Hepatocyte (in vitro differentiated cells): ENCODE measurements around the gene SLC7A5. TPM values are rescaled to one million over a fixed set of nuclear protein-coding genes. Genes with fewer than 3 reads are reported as not detected.
"Not testable (repeated sequence)": the region's sequence is repeated elsewhere in the genome, so short reads cannot be mapped to it uniquely, and the experiment has no call there.

ENCODE experiments used
- DNase-seq: peaks from one replicate; pipeline ENCODE4 v3.0.0-alpha.2; 2016; ENCODE audit warnings: low spot score
- H2AFZ ChIP-seq: fragments of 200-600 bp; sonication (generic); 2 replicates; pipeline ENCODE4 v1.6.0; 2016; ENCODE audit warnings: antibody characterized with exemption, mild to moderate bottlenecking
- H3K27ac ChIP-seq: fragments of 200-600 bp; sonication (generic); 2 replicates; pipeline ENCODE4 v1.5.1; 2016; ENCODE audit warnings: mild to moderate bottlenecking
- H3K27me3 ChIP-seq: fragments of 200-600 bp; sonication (generic); 2 replicates; pipeline ENCODE4 v1.6.1; 2016
- H3K36me3 ChIP-seq: fragments of 200-600 bp; sonication (generic); replicated peaks from 2 replicates; pipeline ENCODE4 v1.5.1; 2016; ENCODE audit warnings: low read depth; ENCODE audit not compliant: insufficient read depth
- H3K4me1 ChIP-seq: fragments of 200-600 bp; sonication (generic); 2 replicates; pipeline ENCODE4 v1.5.1; 2016; ENCODE audit warnings: mild to moderate bottlenecking, moderate library complexity; ENCODE audit not compliant: insufficient read depth
- H3K4me2 ChIP-seq: fragments of 200-600 bp; sonication (generic); 2 replicates; pipeline ENCODE4 v1.6.0; 2016
- H3K4me3 ChIP-seq: fragments of 200-600 bp; sonication (generic); 2 replicates; pipeline ENCODE4 v1.5.1; 2016; ENCODE audit warnings: mild to moderate bottlenecking
- H3K79me2 ChIP-seq: fragments of 200-600 bp; sonication (generic); 2 replicates; pipeline ENCODE4 v1.6.0; 2017; ENCODE audit warnings: mild to moderate bottlenecking
- H3K9me2 ChIP-seq: fragments of 200-600 bp; sonication (generic); replicated peaks from 2 replicates; pipeline ENCODE4 v1.6.0; 2017; ENCODE audit warnings: mild to moderate bottlenecking; ENCODE audit not compliant: insufficient read depth
- H3K9me3 ChIP-seq: fragments of 200-600 bp; sonication (generic); 2 replicates; pipeline ENCODE4 v1.5.1; 2016; ENCODE audit warnings: low read depth, mild to moderate bottlenecking
- H4K20me1 ChIP-seq: fragments of 200-600 bp; sonication (generic); 2 replicates; pipeline ENCODE4 v1.6.0; 2016; ENCODE audit warnings: mild to moderate bottlenecking; ENCODE audit not compliant: insufficient read depth, poor library complexity, severe bottlenecking
- CTCF ChIP-seq: fragments of 200-600 bp; sonication (generic); IDR thresholded peaks from 2 replicates; pipeline ENCODE4 v1.5.1; 2016; ENCODE audit warnings: antibody characterized with exemption, mild to moderate bottlenecking; ENCODE audit not compliant: poor library complexity
- EZH2 ChIP-seq: fragments of 200-600 bp; sonication (generic); IDR thresholded peaks from 2 replicates; pipeline ENCODE4 v1.6.1; 2016; ENCODE audit warnings: antibody characterized with exemption, mild to moderate bottlenecking, borderline replicate concordance
- EZH2phosphoT487 ChIP-seq: fragments of 200-600 bp; sonication (generic); IDR thresholded peaks from one replicate; pipeline ENCODE4 v1.6.1; 2018; ENCODE audit warnings: antibody characterized with exemption, mild to moderate bottlenecking, low read depth, moderate library complexity; ENCODE audit not compliant: unreplicated experiment, severe bottlenecking
- WGBS: methylation state at CpG from one replicate; pipeline ENCODE4 v1.1.6; 2016; ENCODE audit warnings: low lambda C conversion rate; ENCODE audit errors: missing lambda C conversion rate; 5-methylcytosine and 5-hydroxymethylcytosine counted together
- polyA plus RNA-seq: library from polyadenylated mRNA; unstranded; fragments of >200 nt; fragmentation: Nextera tagmentation; extraction: Ambion mirVana; gene quantifications from 2 replicates; pipeline ENCODE4 v1.2.1, GENCODE V29; 2016
- total RNA-seq: library from RNA; depleted of rRNA; stranded (reverse); fragments of >200 nt; gene quantifications from 2 replicates; pipeline ENCODE4 v1.2.3, GENCODE V29; 2014

Gene SLC7A5
- total and polyA plus RNA-seq, 2 experiments from 2014 or later = 29.3 to 52.5 TPM

- H4K20me1 ChIP-seq, DNase-seq, H3K4me1 ChIP-seq, H3K36me3 ChIP-seq, H3K4me2 ChIP-seq, H3K79me2 ChIP-seq, H3K27ac ChIP-seq, H3K9me3 ChIP-seq, H3K9me2 ChIP-seq, H2AFZ ChIP-seq, H3K4me3 ChIP-seq, H3K27me3 ChIP-seq: not testable (repeated sequence)
- 96% methylated on average over 7 of the region's 7 CpGs for WGBS
Measured at GRCh38 chr16:87905521-87905920, 36.2 kb upstream of the SLC7A5 start.

DNA sequence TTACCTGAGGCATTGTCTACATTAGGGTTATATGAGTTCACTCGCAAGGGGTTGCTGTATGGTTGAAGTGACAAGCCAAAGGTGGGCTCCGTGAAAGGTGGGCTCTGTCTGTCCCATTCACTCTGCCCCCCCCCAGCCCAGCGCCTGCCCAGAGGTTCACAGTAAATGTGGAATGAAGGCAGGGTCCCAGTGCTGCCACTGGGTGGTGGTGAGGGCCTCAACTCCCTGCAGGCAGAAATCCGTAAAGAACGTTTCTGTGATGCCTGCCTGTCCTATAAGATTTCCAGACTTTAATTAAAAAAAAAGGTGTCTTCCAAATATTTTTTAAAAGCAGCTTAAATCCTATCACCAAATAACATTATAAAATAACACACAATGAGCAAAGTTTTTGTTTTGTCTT lies 35.7 kb upstream of the SLC7A5 start:
- not testable (repeated sequence) for H3K79me2 ChIP-seq, H4K20me1 ChIP-seq, H3K4me3 ChIP-seq, H3K36me3 ChIP-seq, H3K4me1 ChIP-seq, H3K27ac ChIP-seq, H3K9me2 ChIP-seq, H2AFZ ChIP-seq, DNase-seq, H3K27me3 ChIP-seq, H3K9me3 ChIP-seq, H3K4me2 ChIP-seq
- WGBS = 67% methylated on average over 5 of the region's 5 CpGs

GRCh38 chr16:87900489-87900888 lies 31.2 kb upstream of the SLC7A5 start:
- H3K27me3 ChIP-seq, H3K36me3 ChIP-seq, H3K4me2 ChIP-seq, H3K9me3 ChIP-seq, H3K79me2 ChIP-seq, H3K9me2 ChIP-seq, H4K20me1 ChIP-seq, DNase-seq, H3K4me1 ChIP-seq, H3K4me3 ChIP-seq, H3K27ac ChIP-seq, H2AFZ ChIP-seq: not testable (repeated sequence)
- WGBS = 84% methylated on average over 12 of the region's 12 CpGs

DNA sequence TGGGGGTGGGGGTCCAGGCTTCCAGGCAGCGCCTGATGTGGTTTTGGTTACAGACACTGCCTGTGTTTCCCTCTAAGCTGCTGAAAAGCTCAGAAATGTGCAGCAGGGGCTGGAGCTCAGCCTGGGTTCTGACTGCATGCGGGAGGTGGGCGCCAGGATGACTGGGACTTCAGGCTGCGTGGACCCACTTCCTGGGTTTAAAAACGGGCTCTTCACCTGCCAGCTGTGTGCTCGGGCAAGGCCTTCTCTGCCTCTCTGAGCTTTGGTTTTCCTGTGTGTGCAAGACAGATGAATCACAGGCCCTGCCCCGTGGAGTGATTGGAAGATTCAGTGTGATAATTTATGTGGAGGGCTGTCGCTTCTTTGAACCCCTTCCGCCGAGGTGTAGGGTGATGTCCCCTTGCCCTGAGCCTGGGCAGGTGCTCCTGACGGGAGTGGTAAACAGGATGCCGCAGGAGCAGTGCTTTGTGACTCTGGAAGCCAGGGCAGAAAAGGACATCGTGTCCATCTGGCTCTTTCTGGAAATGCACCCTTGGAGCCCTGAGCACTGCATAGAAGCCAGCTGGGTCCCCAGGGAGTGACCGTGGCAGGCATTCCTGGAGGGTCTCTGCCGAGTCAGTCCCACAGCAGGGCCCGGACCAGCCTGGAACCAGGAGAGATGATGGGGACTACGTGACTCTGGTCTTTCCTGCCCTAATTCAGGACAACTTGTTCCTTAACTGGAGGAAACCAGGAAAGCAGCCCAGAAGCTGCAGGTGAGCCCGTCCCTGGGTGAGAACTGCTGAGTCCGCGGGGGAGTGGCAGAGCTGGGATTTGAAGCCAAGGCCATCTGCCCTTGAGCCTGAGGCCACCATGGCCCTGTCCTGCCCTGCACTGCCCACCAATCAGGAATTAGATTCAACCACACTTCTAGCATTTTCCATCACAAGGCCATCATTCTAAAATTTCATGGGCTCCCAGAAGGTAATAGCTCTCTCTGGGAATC lies 28.5 kb upstream of the SLC7A5 start:
- H4K20me1 ChIP-seq = no peaks in the 10 kb centered on the region
- no peak overlapping the region for H3K27ac ChIP-seq
- H3K79me2 ChIP-seq = no peaks in the 10 kb centered on the region
- no peak overlapping the region for H2AFZ ChIP-seq
- TF ChIP-seq EZH2phosphoT487 (no peak), CTCF (no peak), EZH2 (no peak)
- no peaks in the 10 kb centered on the region for H3K27me3 ChIP-seq
- H3K4me1 ChIP-seq = no peaks in the 10 kb centered on the region
- 87% methylated on average over 20 of the region's 20 CpGs for WGBS
- no peaks in the 10 kb centered on the region for H3K36me3 ChIP-seq
- no peak overlapping the region for H3K4me3 ChIP-seq
- no peaks in the 10 kb centered on the region for H3K9me3 ChIP-seq
- DNase-seq = no peak
- H3K9me2 ChIP-seq = no peaks in the 10 kb centered on the region
- H3K4me2 ChIP-seq = no peak overlapping the region

DNA sequence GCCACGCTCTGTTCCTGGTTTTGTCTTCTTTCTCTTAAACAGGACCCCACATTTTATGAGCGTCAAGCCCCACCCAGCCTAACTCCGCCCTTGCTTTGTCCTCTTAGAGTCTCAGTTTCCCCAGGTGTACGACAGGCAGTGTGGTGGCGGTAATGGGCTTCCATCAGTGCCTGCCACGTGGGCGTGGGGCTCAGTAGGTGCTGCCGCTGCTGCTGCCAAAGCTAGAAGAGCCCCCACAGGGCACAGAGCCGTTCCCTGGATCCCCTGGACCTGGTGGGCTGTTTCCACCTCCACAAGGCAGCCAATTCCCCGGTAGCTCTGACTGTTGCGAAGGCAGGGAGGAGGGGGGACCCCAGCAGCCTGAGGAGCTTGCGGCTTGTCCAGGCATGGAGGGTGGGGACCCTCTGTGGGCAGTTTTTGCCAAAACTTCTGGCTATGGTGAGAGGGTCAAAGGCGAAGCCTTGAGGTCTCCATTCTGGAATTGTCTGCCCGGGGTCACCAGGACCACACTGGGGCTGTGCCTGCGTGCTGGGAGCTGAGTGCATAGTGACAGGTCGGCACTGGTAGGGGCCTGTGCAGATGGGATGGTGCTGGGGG lies 27.7 kb upstream of the SLC7A5 start:
- not testable (repeated sequence) for H3K9me3 ChIP-seq, H3K27me3 ChIP-seq, H3K9me2 ChIP-seq, H3K27ac ChIP-seq, H3K79me2 ChIP-seq, H4K20me1 ChIP-seq, H3K36me3 ChIP-seq, H3K4me1 ChIP-seq, H3K4me2 ChIP-seq, H3K4me3 ChIP-seq, H2AFZ ChIP-seq, DNase-seq
- WGBS = 89% methylated on average over 16 of the region's 16 CpGs

DNA sequence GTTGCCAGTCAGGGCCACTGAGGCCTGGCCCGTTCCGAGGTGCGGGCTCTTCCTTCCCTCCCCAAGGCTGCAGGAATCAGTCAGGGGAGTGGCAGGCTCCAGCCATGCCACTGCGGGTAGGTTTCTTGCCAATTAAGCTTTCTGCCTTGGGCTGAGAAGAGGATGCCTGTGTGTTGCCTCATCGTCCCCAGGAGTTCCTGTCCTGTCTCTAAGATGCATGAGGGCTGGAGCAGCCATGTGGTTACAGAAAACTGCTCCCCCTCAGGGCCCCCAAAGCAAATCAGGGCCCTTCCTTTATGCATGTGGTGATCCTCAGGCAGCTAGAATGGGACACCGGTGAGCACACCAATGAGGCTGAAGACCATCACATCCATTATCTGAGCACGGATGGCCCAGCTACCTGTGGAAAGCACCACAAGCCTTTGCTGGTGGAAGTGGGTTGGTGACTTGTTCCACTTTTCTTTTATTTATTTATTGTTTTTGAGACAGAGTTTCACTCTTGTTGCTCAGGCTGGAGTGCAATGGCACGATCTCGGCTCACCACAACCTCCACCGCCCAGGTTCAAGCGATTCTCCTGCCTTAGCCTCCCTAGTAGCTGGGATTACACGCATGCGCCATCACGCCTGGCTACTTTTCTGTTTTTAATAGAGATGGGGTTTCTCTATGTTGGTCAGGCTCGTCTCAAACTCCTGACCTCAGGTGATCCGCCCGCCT lies 27.0 kb upstream of the SLC7A5 start:
- whole genome bisulfite sequencing = 93% methylated on average over 17 of the region's 17 CpGs
- H3K9me3 ChIP-seq, H3K9me2 ChIP-seq, H3K36me3 ChIP-seq, H3K27me3 ChIP-seq, H3K4me1 ChIP-seq, H4K20me1 ChIP-seq, H3K79me2 ChIP-seq, H2AFZ ChIP-seq, H3K4me2 ChIP-seq, H3K4me3 ChIP-seq, H3K27ac ChIP-seq, DNase-seq: not testable (repeated sequence)
